K562 (cell line): ENCODE measurements around the gene GORASP1. TPM values are rescaled to one million over a fixed set of nuclear protein-coding genes. Genes with fewer than 3 reads are reported as not detected.
A peak's percentile ranks its signal among the peaks of the same experiment; 100 is the strongest.

ENCODE experiments used
- ATAC-seq: fragments of 200-7000 bp; cut with Tn5 transposase; 3 replicates; pipeline ENCODE4 v1.9.1; 2020; ENCODE audit warnings: moderate library complexity
- BruUV-seq: library from RNA; stranded (reverse); fragments of 400-500 nt; replicated peaks from 2 replicates; lab custom pipeline; 2021; lab: Mats Ljungman, UMichigan
- CTCF ChIA-PET: fragments of 300-600 bp; formaldehyde crosslinking; extraction: SDS; loops from one replicate; lab custom pipeline; 2021; ENCODE audit warnings: low intra/inter-chr PET ratio; lab: Yijun Ruan, JAX
- POLR2A ChIA-PET: fragments of 300-600, 350-650 bp; sonication (Branson Sonifier 250); formaldehyde crosslinking; extraction: SDS; loops from one replicate; lab custom pipeline; 2021; ENCODE audit warnings: antibody characterized with exemption, inconsistent platforms; lab: Yijun Ruan, JAX
- DNase-seq, 4 experiments: peaks; one replicate each; pipeline versions ENCODE4 v3.0.0 to v3.0.0-alpha.2; 2011 to 2018; ENCODE audit warnings: low spot score in 3 of 4, mixed read lengths in 3 of 4; ENCODE audit errors: extremely low read depth in 1 of 4
- FAIRE-seq: peaks from 2 replicates; lab custom pipeline; 2011; peaks lifted over from hg19 to GRCh38; lab: Jason Lieb, UNC
- H2AFZ ChIP-seq: 2 replicates; pipeline ENCODE4 v1.6.0; 2011; ENCODE audit warnings: low read depth, low read length, control low read depth, inconsistent platforms
- H3K27ac ChIP-seq: fragments of 200-600 bp; 3 replicates; pipeline ENCODE4 v1.8.0; 2011; ENCODE audit warnings: low read depth, mild to moderate bottlenecking, control low read depth, inconsistent platforms, low read length, moderate library complexity, mixed read lengths; ENCODE audit errors: extremely low read depth
- H3K27me3 ChIP-seq, 2 experiments: fragments of 300-600 bp in 1 of 2; 2 replicates in 1 of 2; 3 replicates in 1 of 2; pipeline versions ENCODE4 v1.6.0 to v1.8.0; 2011; ENCODE audit warnings: inconsistent platforms in 2 of 2, low read length in 2 of 2, mild to moderate bottlenecking in 1 of 2, mixed read lengths in 1 of 2, moderate library complexity in 1 of 2; ENCODE audit not compliant: control insufficient read depth in 2 of 2, insufficient read depth in 2 of 2
- H3K36me3 ChIP-seq: fragments of 300-600 bp; 3 replicates; pipeline ENCODE4 v1.8.0; 2011; ENCODE audit warnings: mild to moderate bottlenecking, low read length, inconsistent platforms; ENCODE audit not compliant: control insufficient read depth, insufficient read depth
- H3K4me1 ChIP-seq, 2 experiments: fragments of 200-600 bp in 1 of 2; replicated peaks in 1 of 2; 2 replicates in 1 of 2; 3 replicates in 1 of 2; pipeline versions ENCODE4 v1.5.1 to v1.8.0; 2011; ENCODE audit warnings: inconsistent platforms in 2 of 2, low read length in 2 of 2, mild to moderate bottlenecking in 1 of 2, mixed read lengths in 1 of 2, moderate library complexity in 1 of 2; ENCODE audit not compliant: control insufficient read depth in 2 of 2, insufficient read depth in 2 of 2
- H3K4me2 ChIP-seq: 2 replicates; pipeline ENCODE4 v1.6.1; 2011; ENCODE audit warnings: low read length, control low read depth, inconsistent platforms, mixed read lengths; ENCODE audit not compliant: insufficient read depth
- H3K4me3 ChIP-seq: fragments of 200-600 bp; sonication (generic), shearing (Covaris generic); 2 replicates; pipeline ENCODE4 v1.5.1; 2016; ENCODE audit warnings: control low read depth, inconsistent platforms
- H3K79me2 ChIP-seq: fragments of 200-600 bp; 3 replicates; pipeline ENCODE4 v1.8.0; 2011; ENCODE audit warnings: low read length, inconsistent platforms; ENCODE audit not compliant: control insufficient read depth, insufficient read depth
- H3K9ac ChIP-seq, 2 experiments: 2 replicates each; pipeline versions ENCODE4 v1.6.0 to v1.6.1; 2011; ENCODE audit warnings: low read depth in 2 of 2, low read length in 2 of 2, control low read depth in 1 of 2, inconsistent platforms in 1 of 2, mild to moderate bottlenecking in 1 of 2, mixed read lengths in 1 of 2; ENCODE audit not compliant: insufficient read depth in 1 of 2
- H3K9me1 ChIP-seq: one replicate; pipeline ENCODE4 v1.6.0; 2011; ENCODE audit warnings: inconsistent platforms, mild to moderate bottlenecking, low read length, moderate library complexity; ENCODE audit not compliant: control insufficient read depth, insufficient read depth
- H3K9me3 ChIP-seq: replicated peaks from 2 replicates; pipeline ENCODE4 v1.5.1; 2011; ENCODE audit warnings: low read depth, low read length, inconsistent platforms; ENCODE audit not compliant: control insufficient read depth, insufficient read depth
- H4K20me1 ChIP-seq: replicated peaks from 2 replicates; pipeline ENCODE4 v1.6.1; 2011; ENCODE audit warnings: low read length, inconsistent platforms, mixed read lengths; ENCODE audit not compliant: control insufficient read depth, insufficient read depth
- ARNT ChIP-seq, 2 experiments: fragments of 450-650 bp; IDR thresholded peaks; 2 replicates each; pipeline ENCODE4 v1.6.1; 2016; ENCODE audit warnings: mild to moderate bottlenecking in 1 of 2
- C11orf30 ChIP-seq: fragments of 450-650 bp; IDR thresholded peaks from 2 replicates; pipeline ENCODE4 v1.6.1; 2016; ENCODE audit warnings: low read depth, mild to moderate bottlenecking
- MAFG ChIP-seq: fragments of 450-650 bp; conservative IDR thresholded peaks from 2 replicates; pipeline ENCODE4 v1.6.1; 2016; ENCODE audit warnings: missing genetic modification characterization, missing compliant biosample characterization
- NR1H2 ChIP-seq: sonication (generic); formaldehyde crosslinking; IDR thresholded peaks from 2 replicates; pipeline ENCODE4 v1.4.0; 2020; ENCODE audit warnings: mild to moderate bottlenecking, missing genetic modification reagents
- ZNF316 ChIP-seq: fragments of 450-650 bp; IDR thresholded peaks from 2 replicates; pipeline ENCODE4 v1.6.1; 2016
- ZNF77 ChIP-seq: fragments of 250-450 bp; sonication (Bioruptor Pico); IDR thresholded peaks from 2 replicates; pipeline ENCODE4 v1.5.0; 2020
- WGBS: fragments of 100-300 bp; shearing (Covaris generic); methylation state at CpG from one replicate; pipeline ENCODE4 v1.1.6; 2016; ENCODE audit warnings: low coverage, mixed read lengths; ENCODE audit not compliant: insufficient coverage; ENCODE audit errors: missing lambda C conversion rate; 5-methylcytosine and 5-hydroxymethylcytosine counted together
- in situ Hi-C: fragments of 300-500 bp; cut with MboI; formaldehyde crosslinking; loops from 4 replicates; pipeline ENCODE4 v1.15.0; 2018; ENCODE audit warnings: inconsistent platforms, mixed read lengths
- intact Hi-C: fragments of 100-400 bp; cut with micrococcal nuclease; formaldehyde crosslinking; loops from 2 replicates; pipeline ENCODE4 v1.14.2; 2022
- polyA plus RNA-seq, 8 experiments: library from polyadenylated mRNA; depleted of rRNA in 4 of 8; stranded (reverse) in 5 of 8; unstranded in 3 of 8; fragments of >200 nt; fragmentation: Nextera tagmentation in 2 of 8; fragmentation: Illumina TruSeq in 1 of 8; extraction: Ambion mirVana in 2 of 8; extraction: Trizol in 1 of 8; gene quantifications; 2 replicates each; pipeline versions ENCODE4 v1.2.1 to v1.2.3, GENCODE V29; 2011 to 2014; ENCODE audit warnings: inconsistent platforms in 1 of 8, missing spikeins in 1 of 8
- total RNA-seq, 7 experiments: library from RNA; depleted of rRNA in 6 of 7; stranded (reverse); fragments of >200 nt in 6 of 7; fragmentation: Illumina TruSeq in 2 of 7; extraction: Trizol in 2 of 7; gene quantifications; 2 replicates each; pipeline versions ENCODE4 v1.2.1 to v1.2.3, GENCODE V29; 2011 to 2021; ENCODE audit warnings: low replicate concordance in 1 of 7

The GORASP1 gene
- total and polyA plus RNA-seq, 9 of the 15 experiments (the other 6 are each of a cell fraction or from before 2014, with no cell fraction given) = 8.4 to 87.9 (median 67.6) TPM

DNA sequence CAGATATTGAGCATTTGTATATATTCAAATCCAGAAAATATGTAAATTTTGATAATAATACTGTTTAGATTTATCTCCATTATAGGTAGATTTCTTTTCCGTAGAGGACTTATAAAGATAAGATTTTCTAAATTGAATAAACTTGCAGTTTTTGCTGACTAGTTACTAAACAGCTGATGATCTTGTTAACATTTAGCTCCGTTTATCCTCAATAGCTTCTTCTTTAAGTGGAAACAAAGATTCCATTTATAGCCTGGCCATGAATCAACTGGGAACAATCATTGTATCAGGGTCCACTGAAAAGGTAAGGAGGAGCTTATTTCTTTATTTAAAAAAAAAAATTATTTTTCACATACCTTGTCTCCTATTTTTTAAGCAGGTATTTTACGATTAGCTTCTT lies 38.9 kb downstream of the GORASP1 start:
- CTCF ChIA-PET = no interaction called here
- Histone ChIP-seq H3K9me1 (no peaks in the 10 kb centered on the region), H2AFZ (no peak overlapping the region), H3K27ac (no peak overlapping the region), H3K4me1 (peaks cover 0 to 2% of the 10 kb centered on the region in 2 experiments; a peak in 1 of 5 replicates), H3K4me2 (no peak overlapping the region), H3K27me3 (no peaks in the 10 kb centered on the region), H3K9me3 (no peaks in the 10 kb centered on the region), H3K36me3 (peaks cover 34% of the 10 kb centered on the region), H3K79me2 (no peaks in the 10 kb centered on the region)
- intact Hi-C loops (no loop called here), in situ Hi-C loops (no loop called here)
- POLR2A ChIA-PET = interaction anchor here (0.6 kb wide), 1 partner anchor 37 kb away, joined by 3 read pairs; no protein-coding TSS in a partner anchor
- ATAC-seq = no peak
- no TSS peak for BruUV-seq
- FAIRE-seq = no peak
- WGBS = 71% methylated on average over 3 of the region's 3 CpGs
- TF ChIP-seq ZNF77 (CRISPR knock-in tag) (no peak), ZNF316 (peak; percentile 70), MAFG (tag) (0 out of 2 replicates have a peak, but pooled peaks have one; percentile 13), C11orf30 (peak; percentile 47; the same call in 1 of the 2 replicates)
- TF ChIP-seq, all 486 proteins: peak for 3
- Histone ChIP-seq H4K20me1 (no peaks in the 10 kb centered on the region), H3K4me3 (no peak overlapping the region), H3K9ac (no peak overlapping the region; a peak in 1 of 4 replicates)
- DNase-seq = no peak

DNA sequence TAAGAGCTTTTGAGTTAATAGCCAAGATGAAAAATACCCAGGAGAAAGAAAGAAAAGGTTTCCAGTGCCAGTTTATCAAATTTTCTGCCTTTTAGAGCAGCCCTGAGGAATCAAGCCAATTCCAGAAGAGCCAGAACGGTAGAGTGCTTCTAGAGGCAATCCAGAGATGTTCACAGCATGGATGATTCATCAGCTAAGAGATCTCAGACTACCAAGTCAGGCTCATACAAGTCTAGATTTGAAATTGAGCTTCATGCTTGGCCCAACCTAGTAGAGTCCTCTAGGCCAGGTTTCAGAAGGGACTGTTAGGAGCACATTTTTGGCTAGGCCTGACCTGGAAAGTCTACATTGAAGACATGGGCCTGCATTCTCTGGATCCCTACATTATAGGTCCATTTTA lies 40.1 kb downstream of the GORASP1 start:
- Histone ChIP-seq H3K36me3 (peaks cover 28% of the 10 kb centered on the region), H3K79me2 (peaks cover 5% of the 10 kb centered on the region), H3K27me3 (no peaks in the 10 kb centered on the region), H3K9me3 (no peaks in the 10 kb centered on the region), H3K9ac (no peak overlapping the region), H2AFZ (no peak overlapping the region), H3K4me1 (no peaks in the 10 kb centered on the region; a peak in 1 of 5 replicates), H3K9me1 (no peaks in the 10 kb centered on the region), H4K20me1 (0 out of 2 replicates have a peak, but pooled peaks cover 5% of the 10 kb centered on the region), H3K4me3 (no peak overlapping the region), H3K4me2 (no peak overlapping the region), H3K27ac (no peak overlapping the region; the same call in 2 of the 3 replicates)
- intact Hi-C loops (no loop called here), in situ Hi-C loops (no loop called here)
- no peak for ATAC-seq
- BruUV-seq = no TSS peak
- 33% methylated on average over 1 of the region's 1 CpG for WGBS
- no peak for FAIRE-seq
- ChIA-PET CTCF (no interaction called here), POLR2A (interaction anchor here (0.6 to 1.4 kb wide), 3 partner anchors 9 to 507 kb away, joined by 3 to 4 read pairs (median 3); no protein-coding TSS in a partner anchor)
- 0 out of 4 replicates have a peak, but pooled peaks of 1 of the 2 experiments have one; percentile 55 for TF ChIP-seq ARNT (IDR thresholded peaks at IDR 0.05)
- TF ChIP-seq NR1H2 (CRISPR knock-in tag) = no peak
- DNase-seq = no peak
